HEK293 (cell line): ENCODE data around the gene TCF12.
A peak's percentile ranks its signal among the peaks of the same experiment; 100 is the strongest.
"Not testable (repeated sequence)": the region's sequence is repeated elsewhere in the genome, so short reads cannot be mapped to it uniquely, and the experiment has no call there.

Experiments used
- CTCF ChIA-PET: fragments of 350-600 bp; formaldehyde crosslinking; extraction: SDS; loops from one replicate; lab custom pipeline; 2021; ENCODE audit warnings: antibody characterized with exemption; lab: Yijun Ruan, JAX
- POLR2A ChIA-PET: fragments of 300-600 bp; formaldehyde crosslinking; extraction: SDS; loops from one replicate; lab custom pipeline; 2020; ENCODE audit warnings: antibody characterized with exemption, inconsistent platforms; lab: Yijun Ruan, JAX
- H3K27ac ChIP-seq: fragments of 200-500 bp; sonication (Bioruptor generic); 2 replicates; pipeline ENCODE4 v1.5.1; 2014; ENCODE audit warnings: low read depth, low read length, control low read depth, inconsistent platforms; ENCODE audit errors: extremely low read depth
- H3K36me3 ChIP-seq, 2 experiments: fragments of 200-500 bp in 1 of 2; sonication (Bioruptor generic) in 1 of 2; 1 replicate in 1 of 2; 2 replicates in 1 of 2; pipeline ENCODE4 v1.5.1; 2014 to 2017; ENCODE audit warnings: inconsistent platforms in 2 of 2, low read length in 2 of 2; ENCODE audit not compliant: control insufficient read depth in 2 of 2, insufficient read depth in 1 of 2
- H3K4me1 ChIP-seq: fragments of 200-500 bp; sonication (Bioruptor generic); 2 replicates; pipeline ENCODE4 v1.5.1; 2014; ENCODE audit warnings: mild to moderate bottlenecking, low read length, inconsistent platforms; ENCODE audit not compliant: control insufficient read depth, insufficient read depth
- H3K4me3 ChIP-seq: 2 replicates; pipeline ENCODE4 v1.5.1; 2011; ENCODE audit warnings: low read depth, mild to moderate bottlenecking, control low read depth, low read length, moderate library complexity
- H3K9me3 ChIP-seq: fragments of 200-500 bp; sonication (Bioruptor generic); 2 replicates; pipeline ENCODE4 v1.5.1; 2014; ENCODE audit warnings: low read depth, low read length, inconsistent platforms; ENCODE audit not compliant: control insufficient read depth, insufficient read depth
- GLIS1 ChIP-seq: fragments of 450-650 bp; formaldehyde crosslinking; IDR thresholded peaks from 2 replicates; pipeline ENCODE4 v1.5.1; 2016; ENCODE audit warnings: missing biosample characterization, missing genetic modification characterization
- SCRT2 ChIP-seq: fragments of 450-650 bp; formaldehyde crosslinking; IDR thresholded peaks from 2 replicates; pipeline ENCODE4 v1.5.1; 2016; ENCODE audit warnings: missing biosample characterization, missing genetic modification characterization
- SETDB1 ChIP-seq: IDR thresholded peaks from one replicate; pipeline ENCODE4 v1.6.1; 2017; ENCODE audit warnings: mild to moderate bottlenecking, low read length, moderate library complexity, mixed read lengths; ENCODE audit not compliant: insufficient read length
- SP7 ChIP-seq: fragments of 450-650 bp; formaldehyde crosslinking; IDR thresholded peaks from 2 replicates; pipeline ENCODE4 v1.5.1; 2016; ENCODE audit warnings: missing biosample characterization, missing genetic modification characterization
- ZNF138 ChIP-seq: fragments of 450-650 bp; formaldehyde crosslinking; IDR thresholded peaks from 2 replicates; pipeline ENCODE4 v1.5.1; 2016; ENCODE audit warnings: missing biosample characterization, missing genetic modification characterization, borderline replicate concordance
- ZNF146 ChIP-seq: fragments of 450-650 bp; formaldehyde crosslinking; IDR thresholded peaks from 2 replicates; pipeline ENCODE4 v1.5.1; 2016; ENCODE audit warnings: missing biosample characterization, missing genetic modification characterization
- ZNF155 ChIP-seq: fragments of 450-650 bp; formaldehyde crosslinking; IDR thresholded peaks from 2 replicates; pipeline ENCODE4 v1.5.1; 2016; ENCODE audit warnings: missing biosample characterization, missing genetic modification characterization
- ZNF184 ChIP-seq: fragments of 450-650 bp; IDR thresholded peaks from 2 replicates; pipeline ENCODE4 v1.5.1; 2018; ENCODE audit warnings: missing biosample characterization, mild to moderate bottlenecking, missing genetic modification characterization
- ZNF302 ChIP-seq: fragments of 450-650 bp; formaldehyde crosslinking; IDR thresholded peaks from 2 replicates; pipeline ENCODE4 v1.5.1; 2016; ENCODE audit warnings: missing biosample characterization, missing genetic modification characterization, low read depth
- ZNF558 ChIP-seq: fragments of 450-650 bp; formaldehyde crosslinking; IDR thresholded peaks from 2 replicates; pipeline ENCODE4 v1.5.1; 2016; ENCODE audit warnings: missing biosample characterization, missing genetic modification characterization
- ZNF585B ChIP-seq: fragments of 450-650 bp; formaldehyde crosslinking; IDR thresholded peaks from 2 replicates; pipeline ENCODE4 v1.5.1; 2016; ENCODE audit warnings: missing biosample characterization, missing genetic modification characterization
- ZNF692 ChIP-seq: fragments of 450-650 bp; formaldehyde crosslinking; IDR thresholded peaks from 2 replicates; pipeline ENCODE4 v1.5.1; 2016; ENCODE audit warnings: missing biosample characterization, missing genetic modification characterization

The TCF12 gene

GRCh38 chr15:57150066-57150865 is 231.8 kb downstream of the TCF12 start (continued):
- no peak for TF ChIP-seq SCRT2 (tag by site-specific recombination)
- no peak for TF ChIP-seq GLIS1
- no peak for TF ChIP-seq ZNF155 (tag by site-specific recombination)
- no peak for TF ChIP-seq ZNF302 (tag by site-specific recombination)
- TF ChIP-seq SP7 (tag by site-specific recombination) = no peak
- TF ChIP-seq ZNF138 (tag by site-specific recombination) = no peak

GRCh38 chr15:57150866-57151203 is 232.4 kb downstream of the TCF12 start:
- H3K36me3 ChIP-seq, H3K9me3 ChIP-seq, H3K4me3 ChIP-seq, H3K4me1 ChIP-seq, POLR2A ChIA-PET, H3K27ac ChIP-seq: not testable (repeated sequence)
- CTCF ChIA-PET = interaction anchor here (0.6 kb wide), 1 partner anchor 83 kb away, joined by 4 read pairs; no protein-coding TSS in a partner anchor

DNA sequence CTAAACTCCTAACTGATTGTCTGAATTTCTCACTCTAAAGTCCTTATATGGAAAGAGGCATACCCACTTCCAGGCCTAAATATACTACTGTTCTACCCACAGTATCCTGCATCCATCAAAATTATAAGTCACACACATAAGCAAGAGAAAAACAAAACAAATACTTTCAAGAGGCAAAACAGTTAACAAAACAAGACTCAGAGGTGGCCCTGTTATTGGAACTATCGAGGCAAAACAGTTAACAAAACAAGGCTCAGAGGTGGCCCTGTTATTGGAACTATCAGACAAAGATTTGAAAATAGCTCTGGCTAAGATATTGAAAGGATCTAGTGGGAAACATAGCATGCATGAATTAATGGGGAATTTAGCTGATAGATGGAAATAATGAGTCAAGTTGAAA is 233.7 kb downstream of the TCF12 start:
- POLR2A ChIA-PET = no interaction called here

DNA sequence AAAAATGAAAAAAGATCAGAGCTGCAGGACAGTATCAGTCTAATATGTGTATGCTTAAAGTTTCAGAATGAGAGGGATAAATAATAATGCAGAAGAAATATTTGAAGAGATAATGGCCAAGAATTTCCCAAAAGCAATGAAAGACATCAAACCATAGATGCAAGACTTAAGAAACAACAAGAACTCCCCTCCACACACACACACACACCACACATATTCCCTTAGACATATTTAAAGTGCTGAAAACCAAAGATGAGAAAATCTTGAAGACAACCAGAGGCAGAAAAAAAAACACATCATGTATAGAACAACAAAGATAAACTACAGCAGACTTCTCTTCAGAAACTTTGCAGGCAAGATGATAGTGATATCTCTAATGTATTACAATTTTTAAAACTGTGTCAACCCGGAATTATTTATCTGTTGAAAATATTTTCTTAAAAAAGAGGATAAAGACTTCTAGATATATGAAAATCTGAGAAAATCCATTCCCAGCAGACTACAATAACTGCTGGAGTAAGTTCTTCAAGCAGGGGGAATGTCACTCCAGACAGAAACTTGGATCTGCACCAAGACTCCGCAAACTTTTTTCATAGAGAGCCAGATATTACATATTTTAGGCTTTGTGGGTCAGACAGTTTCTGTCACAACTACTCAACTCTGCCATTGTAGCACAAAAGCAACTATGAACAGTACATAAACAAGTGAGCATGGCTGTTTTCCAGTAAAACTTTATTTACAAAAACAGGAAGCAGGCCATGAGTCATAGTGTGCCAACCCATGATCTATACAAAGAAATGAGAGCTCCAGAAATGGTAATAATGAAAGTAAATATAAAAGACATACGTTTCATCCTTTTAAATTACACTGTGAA is 234.5 kb downstream of the TCF12 start:
- Histone ChIP-seq H3K36me3 (peaks cover 0 to 4% of the 10 kb centered on the region in 2 experiments; a peak in 1 of 3 replicates), H3K27ac (no peak overlapping the region), H3K4me1 (no peaks in the 10 kb centered on the region), H3K9me3 (no peaks in the 10 kb centered on the region)
- ChIA-PET POLR2A (no interaction called here), CTCF (no interaction called here)
- peak; percentile 96 for TF ChIP-seq ZNF558 (tag by site-specific recombination)
- TF ChIP-seq ZNF184 = no peak
- TF ChIP-seq, all 188 proteins: peak for 1
- no peak overlapping the region for H3K4me3 ChIP-seq

More for the DNA sequence above, 233.7 kb downstream of the TCF12 start:
- no peaks in the 10 kb centered on the region for H3K9me3 ChIP-seq
- no peak overlapping the region for H3K27ac ChIP-seq
- TF ChIP-seq ZNF146 (tag by site-specific recombination) (no peak), SETDB1 (peak; percentile 44)
- peaks cover 0 to 4% of the 10 kb centered on the region in 2 experiments; a peak in 1 of 3 replicates for H3K36me3 ChIP-seq
- no peaks in the 10 kb centered on the region for H3K4me1 ChIP-seq
- CTCF ChIA-PET = interaction anchor here (0.7 kb wide), 1 partner anchor 60 kb away, joined by 5 read pairs; no protein-coding TSS in a partner anchor
- no peak overlapping the region for H3K4me3 ChIP-seq

DNA sequence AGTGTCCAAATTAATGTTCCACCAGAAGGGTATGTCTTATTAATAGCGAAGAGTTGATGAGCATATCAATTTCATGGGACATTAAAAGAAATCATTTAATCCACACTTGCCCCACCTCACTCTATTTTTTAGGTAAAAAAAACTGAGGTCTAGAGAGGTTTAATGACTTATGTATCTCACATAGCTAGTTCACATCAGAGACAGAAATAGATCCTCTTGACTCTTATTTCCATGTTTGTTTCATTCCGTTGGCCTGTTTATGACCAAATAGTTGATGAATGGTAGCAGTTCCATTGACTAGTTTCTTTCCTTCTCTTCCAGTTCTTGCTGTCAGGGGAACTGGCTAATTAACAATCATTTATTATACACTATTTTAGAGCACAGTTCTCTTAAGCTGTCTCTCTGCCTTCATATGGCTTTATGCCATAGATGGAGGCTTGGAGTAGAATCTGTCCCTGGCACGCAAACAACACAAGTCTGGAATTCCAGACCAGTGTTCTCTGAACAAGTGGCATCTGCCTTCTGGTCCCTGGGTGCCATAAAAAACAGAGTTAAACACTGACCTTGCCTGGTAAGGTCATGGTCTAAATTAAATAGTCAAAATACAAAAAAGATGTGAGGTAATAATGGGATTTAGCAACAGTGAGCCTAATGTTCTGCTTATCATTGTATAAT is 237.9 kb downstream of the TCF12 start:
- peaks cover 5% of the 10 kb centered on the region for H3K4me1 ChIP-seq
- CTCF ChIA-PET = interaction anchor here (1.6 kb wide), 1 partner anchor 9 kb away, joined by 5 read pairs; no protein-coding TSS in a partner anchor

More for the DNA sequence above, 237.9 kb downstream of the TCF12 start:
- H3K27ac ChIP-seq = no peak overlapping the region
- H3K4me3 ChIP-seq = no peak overlapping the region
- H3K9me3 ChIP-seq = no peaks in the 10 kb centered on the region
- POLR2A ChIA-PET = no interaction called here
- H3K36me3 ChIP-seq = peaks cover 0 to 4% of the 10 kb centered on the region in 2 experiments; a peak in 1 of 3 replicates
- TF ChIP-seq ZNF585B (no peak), ZNF558 (tag by site-specific recombination) (no peak), ZNF692 (tag by site-specific recombination) (no peak)
